MM.1S (cell line): ENCODE measurements around the gene ATF7.
"Not testable (repeated sequence)": the region's sequence is repeated elsewhere in the genome, so short reads cannot be mapped to it uniquely, and the experiment has no call there.

ENCODE experiments used
- DNase-seq: peaks from one replicate; pipeline ENCODE4 v3.0.0-alpha.2; 2015
- H2AFZ ChIP-seq: fragments of 300-600 bp; sonication (generic); 2 replicates; pipeline ENCODE4 v1.6.0; 2016; ENCODE audit warnings: antibody characterized with exemption, low read length
- H3F3A ChIP-seq: fragments of 300-600 bp; sonication (generic); 2 replicates; pipeline ENCODE4 v1.6.1; 2016; ENCODE audit warnings: mild to moderate bottlenecking, antibody characterized with exemption, low read length, moderate library complexity, mixed read lengths; ENCODE audit not compliant: insufficient read depth
- H3K27ac ChIP-seq: fragments of 300-600 bp; sonication (generic); 2 replicates; pipeline ENCODE4 v1.5.1; 2016; ENCODE audit warnings: mild to moderate bottlenecking, low read length
- H3K27me3 ChIP-seq: fragments of 300-600 bp; sonication (generic); replicated peaks from 2 replicates; pipeline ENCODE4 v1.6.0; 2016; ENCODE audit warnings: low read length; ENCODE audit not compliant: insufficient read depth
- H3K36me3 ChIP-seq: fragments of 300-600 bp; sonication (generic); replicated peaks from 2 replicates; pipeline ENCODE4 v1.6.1; 2016; ENCODE audit warnings: mild to moderate bottlenecking, low read length, mixed read lengths; ENCODE audit not compliant: insufficient read depth
- H3K4me1 ChIP-seq: fragments of 300-600 bp; sonication (generic); 2 replicates; pipeline ENCODE4 v1.6.1; 2016; ENCODE audit warnings: low read length, mixed read lengths
- H3K4me2 ChIP-seq: fragments of 300-600 bp; sonication (generic); 2 replicates; pipeline ENCODE4 v1.6.0; 2016; ENCODE audit warnings: low read depth, low read length
- H3K4me3 ChIP-seq: fragments of 300-600 bp; sonication (generic); 2 replicates; pipeline ENCODE4 v1.5.1; 2016; ENCODE audit warnings: low read length, mixed read lengths
- H3K79me2 ChIP-seq: fragments of 300-600 bp; sonication (generic); 2 replicates; pipeline ENCODE4 v1.6.1; 2016; ENCODE audit warnings: mixed run types, low read length, mixed read lengths
- H3K9ac ChIP-seq: fragments of 300-600 bp; sonication (generic); 2 replicates; pipeline ENCODE4 v1.6.1; 2016; ENCODE audit warnings: low read length, mixed read lengths
- H3K9me2 ChIP-seq: fragments of 300-600 bp; sonication (generic); replicated peaks from 2 replicates; pipeline ENCODE4 v1.6.1; 2016; ENCODE audit warnings: mild to moderate bottlenecking, low read length, mixed read lengths; ENCODE audit not compliant: insufficient read depth
- H3K9me3 ChIP-seq: fragments of 300-600 bp; sonication (generic); replicated peaks from 2 replicates; pipeline ENCODE4 v1.6.1; 2016; ENCODE audit warnings: mild to moderate bottlenecking, low read length, mixed read lengths; ENCODE audit not compliant: insufficient read depth
- H4K20me1 ChIP-seq: fragments of 300-600 bp; sonication (generic); 2 replicates; pipeline ENCODE4 v1.6.1; 2016; ENCODE audit warnings: mild to moderate bottlenecking, low read length, moderate library complexity, mixed read lengths; ENCODE audit not compliant: insufficient read depth
- EZH2 ChIP-seq: fragments of 300-600 bp; sonication (generic); optimal IDR thresholded peaks from 2 replicates; pipeline ENCODE3; 2017; ENCODE audit warnings: low read depth, mild to moderate bottlenecking, antibody characterized with exemption, low read length, mixed read lengths
- EZH2phosphoT487 ChIP-seq: fragments of 300-600 bp; sonication (generic); IDR thresholded peaks from 2 replicates; pipeline ENCODE4 v1.6.1; 2018; ENCODE audit warnings: antibody characterized with exemption, low read length
- TF ChIP-seq, protein P1 (sequence below): fragments of 300-600 bp; sonication (generic); IDR thresholded peaks from 2 replicates; pipeline ENCODE4 v1.5.1; 2016; ENCODE audit warnings: antibody characterized with exemption, low read length, mixed read lengths

Gene ATF7

DNA sequence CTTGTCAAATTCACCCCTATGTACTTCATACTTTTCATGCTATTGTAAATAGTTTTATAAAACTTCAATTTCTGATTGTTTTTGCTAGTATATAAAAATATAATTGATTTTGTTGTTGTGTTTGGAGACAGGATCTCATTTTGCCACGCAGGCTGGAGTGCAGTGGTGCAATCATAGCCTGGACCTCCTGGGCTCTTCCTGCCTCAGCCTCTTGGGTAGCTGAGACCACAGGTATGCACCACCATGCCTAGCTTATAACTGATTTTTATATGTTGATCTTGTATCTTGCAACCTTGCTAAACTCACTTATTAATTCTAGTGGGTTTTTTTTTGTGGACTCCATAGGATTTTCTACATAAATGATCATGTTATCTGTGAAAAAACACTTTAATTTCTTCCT lies 26.2 kb upstream of the ATF7 start:
- no peaks in the 10 kb centered on the region for H3K4me1 ChIP-seq
- no peaks in the 10 kb centered on the region for H3K9me3 ChIP-seq
- H4K20me1 ChIP-seq: no peaks in the 10 kb centered on the region
- H2AFZ ChIP-seq: no peak overlapping the region
- no peak for DNase-seq
- H3K4me3 ChIP-seq: no peak overlapping the region
- H3K27me3 ChIP-seq: no peaks in the 10 kb centered on the region
- no peaks in the 10 kb centered on the region for H3K9me2 ChIP-seq
- H3F3A ChIP-seq: no peaks in the 10 kb centered on the region
- H3K27ac ChIP-seq: no peak overlapping the region
- TF ChIP-seq EZH2: no peak
- TF ChIP-seq, protein P1, sequence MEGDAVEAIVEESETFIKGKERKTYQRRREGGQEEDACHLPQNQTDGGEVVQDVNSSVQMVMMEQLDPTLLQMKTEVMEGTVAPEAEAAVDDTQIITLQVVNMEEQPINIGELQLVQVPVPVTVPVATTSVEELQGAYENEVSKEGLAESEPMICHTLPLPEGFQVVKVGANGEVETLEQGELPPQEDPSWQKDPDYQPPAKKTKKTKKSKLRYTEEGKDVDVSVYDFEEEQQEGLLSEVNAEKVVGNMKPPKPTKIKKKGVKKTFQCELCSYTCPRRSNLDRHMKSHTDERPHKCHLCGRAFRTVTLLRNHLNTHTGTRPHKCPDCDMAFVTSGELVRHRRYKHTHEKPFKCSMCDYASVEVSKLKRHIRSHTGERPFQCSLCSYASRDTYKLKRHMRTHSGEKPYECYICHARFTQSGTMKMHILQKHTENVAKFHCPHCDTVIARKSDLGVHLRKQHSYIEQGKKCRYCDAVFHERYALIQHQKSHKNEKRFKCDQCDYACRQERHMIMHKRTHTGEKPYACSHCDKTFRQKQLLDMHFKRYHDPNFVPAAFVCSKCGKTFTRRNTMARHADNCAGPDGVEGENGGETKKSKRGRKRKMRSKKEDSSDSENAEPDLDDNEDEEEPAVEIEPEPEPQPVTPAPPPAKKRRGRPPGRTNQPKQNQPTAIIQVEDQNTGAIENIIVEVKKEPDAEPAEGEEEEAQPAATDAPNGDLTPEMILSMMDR: no peak
- no peak for TF ChIP-seq EZH2phosphoT487
- H3K36me3 ChIP-seq: no peaks in the 10 kb centered on the region
- H3K9ac ChIP-seq: no peak overlapping the region
- no peak overlapping the region for H3K4me2 ChIP-seq
- no peaks in the 10 kb centered on the region for H3K79me2 ChIP-seq

DNA sequence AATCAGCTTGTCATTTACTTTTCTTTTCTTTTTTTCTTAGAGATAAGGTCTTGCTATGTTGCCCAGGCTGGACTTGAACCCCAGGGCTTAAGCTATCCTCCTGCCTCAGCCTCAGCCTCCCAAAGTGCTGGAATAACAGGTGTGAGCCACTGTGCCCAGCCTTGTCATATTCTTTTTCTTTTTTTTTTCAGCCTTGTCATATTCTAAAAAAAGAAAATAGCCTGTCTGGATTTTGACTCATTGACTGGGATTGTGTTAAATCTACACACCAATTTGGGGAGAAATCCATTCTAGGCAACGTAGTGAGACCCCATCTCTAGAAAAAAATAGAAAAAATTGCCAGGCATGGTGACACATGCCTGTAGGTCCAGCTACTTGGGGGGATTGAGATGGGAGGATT lies 25.6 kb upstream of the ATF7 start:
- Histone ChIP-seq H3K36me3 (no peaks in the 10 kb centered on the region), H3K27me3 (no peaks in the 10 kb centered on the region), H3K9me3 (no peaks in the 10 kb centered on the region), H3K4me2 (no peak overlapping the region), H3K9me2 (no peaks in the 10 kb centered on the region), H3F3A (no peaks in the 10 kb centered on the region), H4K20me1 (no peaks in the 10 kb centered on the region), H3K27ac (no peak overlapping the region), H2AFZ (no peak overlapping the region), H3K4me1 (no peaks in the 10 kb centered on the region), H3K9ac (no peak overlapping the region), H3K4me3 (no peak overlapping the region), H3K79me2 (no peaks in the 10 kb centered on the region)
- no peak for TF ChIP-seq EZH2phosphoT487
- no peak for TF ChIP-seq EZH2
- TF ChIP-seq, protein P1: no peak
- no peak for DNase-seq

DNA sequence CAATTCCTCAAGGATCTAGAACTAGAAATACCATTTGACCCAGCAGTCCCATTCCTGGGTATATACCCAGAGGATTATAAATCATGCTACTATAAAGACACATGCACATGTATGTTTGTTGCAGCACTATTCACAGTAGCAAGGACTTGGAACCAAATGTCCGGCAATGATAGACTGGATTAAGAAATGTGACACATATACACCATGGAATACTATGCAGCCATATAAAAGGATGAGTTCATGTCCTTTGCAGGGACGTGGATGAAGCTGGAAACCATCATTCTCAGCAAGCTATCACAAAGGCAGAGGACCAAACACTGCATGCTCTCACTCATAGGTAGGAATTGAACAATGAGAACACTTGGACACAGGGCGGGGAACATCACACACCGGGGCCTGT lies 20.1 kb upstream of the ATF7 start:
- H2AFZ ChIP-seq, H3F3A ChIP-seq, H3K27ac ChIP-seq, H3K9ac ChIP-seq, H4K20me1 ChIP-seq, H3K9me2 ChIP-seq, DNase-seq, H3K36me3 ChIP-seq, H3K4me1 ChIP-seq, H3K4me2 ChIP-seq, H3K79me2 ChIP-seq, H3K4me3 ChIP-seq, H3K9me3 ChIP-seq, H3K27me3 ChIP-seq: not testable (repeated sequence)

DNA sequence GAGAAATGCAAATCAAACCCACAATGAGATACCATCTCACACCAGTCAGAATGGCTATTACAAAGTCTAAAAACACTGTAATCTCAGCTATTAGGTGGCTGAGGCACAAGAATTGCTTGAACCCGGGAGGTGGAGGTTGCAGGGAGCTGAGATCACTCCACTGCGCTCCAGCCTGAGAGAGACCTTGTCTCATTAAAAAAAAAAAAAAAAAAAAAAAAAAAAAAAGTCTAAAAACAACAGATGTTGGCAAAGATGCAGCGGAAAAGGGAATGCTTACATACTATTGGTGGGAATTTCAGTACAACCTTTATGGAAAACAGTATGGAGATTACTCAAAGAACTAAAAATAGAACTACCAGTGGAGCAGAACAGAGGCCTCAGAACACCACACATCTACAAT lies 19.0 kb upstream of the ATF7 start:
- Histone ChIP-seq H3F3A (no peaks in the 10 kb centered on the region), H2AFZ (no peak overlapping the region), H3K27ac (no peak overlapping the region), H3K79me2 (no peaks in the 10 kb centered on the region), H3K4me2 (no peak overlapping the region), H3K27me3 (no peaks in the 10 kb centered on the region), H3K9me3 (no peaks in the 10 kb centered on the region), H3K4me3 (no peak overlapping the region), H3K9ac (no peak overlapping the region), H3K9me2 (no peaks in the 10 kb centered on the region), H3K4me1 (no peaks in the 10 kb centered on the region), H3K36me3 (no peaks in the 10 kb centered on the region), H4K20me1 (no peaks in the 10 kb centered on the region)
- DNase-seq: no peak
- TF ChIP-seq EZH2: no peak
- TF ChIP-seq, protein P1: no peak
- TF ChIP-seq EZH2phosphoT487: no peak
